Pancreas (tissue), 10 donors: Measurements from ENCODE around the gene SLC27A1. TPM values are rescaled to one million over a fixed set of nuclear protein-coding genes. Genes with fewer than 3 reads are reported as not detected.
A peak's percentile ranks its signal among the peaks of the same experiment; 100 is the strongest.

Experiments used
- ATAC-seq, 4 donors: fragments of 200-7000 bp; cut with Tn5 transposase; one replicate each; pipeline versions ENCODE4 v1.8.0 to v1.9.1; 2020; ENCODE audit warnings: mild to moderate bottlenecking in 4 of 4, moderate library complexity in 4 of 4
- DNase-seq, 6 donors: peaks; one replicate each; pipeline ENCODE4 v3.0.0-alpha.2; 2020
- FAIRE-seq: peaks from 2 replicates; lab custom pipeline; 2012; peaks lifted over from hg19 to GRCh38; lab: Jason Lieb, UNC
- H3K27ac ChIP-seq, 4 donors: fragments of 200-600 bp; sonication (generic); 1 replicate in 3 of 4; 2 replicates in 1 of 4; pipeline versions ENCODE4 v1.5.0 to v1.8.0; 2020
- H3K27me3 ChIP-seq, 4 donors: fragments of 200-600 bp; one replicate each; pipeline ENCODE4 v1.8.0; 2021
- H3K36me3 ChIP-seq, 3 donors: fragments of 200-600 bp; sonication (generic) in 1 of 3; one replicate each; pipeline versions ENCODE4 v1.5.0 to v1.8.0; 2020 to 2021
- H3K4me1 ChIP-seq, 3 donors: fragments of 200-600 bp; one replicate each; pipeline ENCODE4 v1.8.0; 2021
- H3K4me3 ChIP-seq, 4 donors: fragments of 200-600 bp; sonication (generic) in 2 of 4; one replicate each; pipeline versions ENCODE4 v1.5.0 to v1.8.0; 2020 to 2021
- H3K9me3 ChIP-seq, 4 donors: fragments of 200-600 bp; one replicate each; pipeline ENCODE4 v1.8.0; 2021
- WGBS, 2 donors: extraction: QIAGEN DNeasy Blood & Tissue Kit; methylation state at CpG; one replicate each; pipeline ENCODE4 v1.1.7; 2013; 5-methylcytosine and 5-hydroxymethylcytosine counted together
- intact Hi-C, 3 donors: fragments of 100-400 bp; cut with DNase I; formaldehyde crosslinking; loops; one replicate each; pipeline versions ENCODE4 v1.11.1 to v1.14.2; 2022
- polyA plus RNA-seq, 2 donors: library from polyadenylated mRNA; stranded (reverse); fragments of 200-250 nt; gene quantifications; one replicate each; pipeline ENCODE4 v1.2.3, GENCODE V29; 2013
- total RNA-seq, 6 donors: library from RNA; stranded (reverse); fragmentation: NEBNext Ultra II Directional in 4 of 6; extraction: Animal tissue kit (Norgen Biotek cat#: 25700) in 4 of 6; gene quantifications; one replicate each; pipeline versions ENCODE4 v1.2.1 to v1.2.4, GENCODE V29; 2021 to 2023
- TF ChIP-seq, protein P1 (sequence below), 4 donors: fragments of 200-600 bp; sonication (generic) in 3 of 4; IDR thresholded peaks; one replicate each; pipeline versions ENCODE4 v1.5.0 to v1.8.0; 2021; ENCODE audit warnings: antibody characterized with exemption in 4 of 4
- donor health status: healthy with polysubstance abuse.
- donor health status: DM: no; HTN: no; CAD: no; lungs with moderate emphysema.
- donor health status: DM: no; HTN: no; CAD: no.
- donor health status: control.
- donor health status: control.
- donor health status: Bipolar disorder and iron deficiency.
- donor health status: DM: yes; HTN: yes; CAD: no.
- donor health status: DM: no; HTN: no; CAD: no.
- donor health status: DM: no; HTN: no; CAD: no.
- donor health status: DM: yes; HTN: yes; CAD: no.

The SLC27A1 gene
- 10 to 100 TPM in 3 of 6 donors, 1 to 10 TPM in 3; 9.4 to 18.1 (median 10.2) TPM for total RNA-seq
- 10 to 100 TPM; 31.4 to 37.1 TPM for polyA plus RNA-seq

DNA sequence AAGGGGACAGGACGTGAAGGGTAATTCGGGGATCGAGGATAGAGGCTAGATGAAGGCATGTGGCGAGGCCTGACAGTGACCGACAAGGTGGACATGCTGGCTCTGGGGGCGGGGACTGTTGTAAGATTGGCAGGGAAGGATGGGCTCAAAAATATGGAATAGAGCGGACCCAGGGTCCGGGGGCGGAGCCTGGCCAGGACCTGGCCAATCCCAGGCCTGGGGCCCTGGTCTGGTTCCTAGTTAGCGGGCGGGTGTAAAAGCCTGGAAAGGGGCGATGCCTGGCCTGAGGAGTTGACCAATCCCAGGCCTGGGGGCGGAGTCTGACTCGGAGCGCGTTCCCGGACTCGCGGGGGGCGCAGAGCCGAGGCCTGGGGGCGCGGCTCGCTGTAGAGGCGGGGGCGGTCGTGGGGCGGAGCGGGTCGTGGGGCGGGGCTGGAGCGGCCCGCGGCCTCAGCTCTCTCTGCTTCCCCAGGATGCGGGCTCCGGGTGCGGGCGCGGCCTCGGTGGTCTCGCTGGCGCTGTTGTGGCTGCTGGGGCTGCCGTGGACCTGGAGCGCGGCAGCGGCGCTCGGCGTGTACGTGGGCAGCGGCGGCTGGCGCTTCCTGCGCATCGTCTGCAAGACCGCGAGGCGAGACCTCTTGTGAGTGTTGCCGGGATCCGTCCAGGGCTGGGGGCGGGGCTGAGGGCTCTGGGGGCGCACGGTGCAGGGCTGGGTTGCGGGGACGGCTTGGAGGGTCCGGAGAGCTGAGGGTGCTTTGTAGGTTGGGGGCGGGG lies at the start of gene SLC27A1:
TSS of gene SLC27A1 (plus strand) at position 457 of the 774 bp plus-strand sequence. CDS start at position 474, 17 bp downstream.
- intact Hi-C loops: no loop called here
- 0% methylated on average over 52 to 67 of the region's 67 CpGs for WGBS, 2 donors
- peak within 1 kb of the TSS; percentile 52 to 90 (median 84) for H3K27ac ChIP-seq
- no peaks in the 10 kb centered on the region for H3K36me3 ChIP-seq
- FAIRE-seq (peak; percentile 89), DNase-seq (peak; percentile 95 to 99 (median 98)), ATAC-seq (peak; percentile 84 to 90 (median 86))
- H3K4me1 ChIP-seq: peaks cover 0 to 12% (median 0%) of the 10 kb centered on the region in 3 donors
- H3K9me3 ChIP-seq: no peaks in the 10 kb centered on the region
- H3K4me3 ChIP-seq: peak within 1 kb of the TSS; percentile 70 to 88 (median 78)
- no peaks in the 10 kb centered on the region for H3K27me3 ChIP-seq
- TF ChIP-seq, protein P1, sequence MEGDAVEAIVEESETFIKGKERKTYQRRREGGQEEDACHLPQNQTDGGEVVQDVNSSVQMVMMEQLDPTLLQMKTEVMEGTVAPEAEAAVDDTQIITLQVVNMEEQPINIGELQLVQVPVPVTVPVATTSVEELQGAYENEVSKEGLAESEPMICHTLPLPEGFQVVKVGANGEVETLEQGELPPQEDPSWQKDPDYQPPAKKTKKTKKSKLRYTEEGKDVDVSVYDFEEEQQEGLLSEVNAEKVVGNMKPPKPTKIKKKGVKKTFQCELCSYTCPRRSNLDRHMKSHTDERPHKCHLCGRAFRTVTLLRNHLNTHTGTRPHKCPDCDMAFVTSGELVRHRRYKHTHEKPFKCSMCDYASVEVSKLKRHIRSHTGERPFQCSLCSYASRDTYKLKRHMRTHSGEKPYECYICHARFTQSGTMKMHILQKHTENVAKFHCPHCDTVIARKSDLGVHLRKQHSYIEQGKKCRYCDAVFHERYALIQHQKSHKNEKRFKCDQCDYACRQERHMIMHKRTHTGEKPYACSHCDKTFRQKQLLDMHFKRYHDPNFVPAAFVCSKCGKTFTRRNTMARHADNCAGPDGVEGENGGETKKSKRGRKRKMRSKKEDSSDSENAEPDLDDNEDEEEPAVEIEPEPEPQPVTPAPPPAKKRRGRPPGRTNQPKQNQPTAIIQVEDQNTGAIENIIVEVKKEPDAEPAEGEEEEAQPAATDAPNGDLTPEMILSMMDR (IDR thresholded peaks at IDR 0.05): no peak

DNA sequence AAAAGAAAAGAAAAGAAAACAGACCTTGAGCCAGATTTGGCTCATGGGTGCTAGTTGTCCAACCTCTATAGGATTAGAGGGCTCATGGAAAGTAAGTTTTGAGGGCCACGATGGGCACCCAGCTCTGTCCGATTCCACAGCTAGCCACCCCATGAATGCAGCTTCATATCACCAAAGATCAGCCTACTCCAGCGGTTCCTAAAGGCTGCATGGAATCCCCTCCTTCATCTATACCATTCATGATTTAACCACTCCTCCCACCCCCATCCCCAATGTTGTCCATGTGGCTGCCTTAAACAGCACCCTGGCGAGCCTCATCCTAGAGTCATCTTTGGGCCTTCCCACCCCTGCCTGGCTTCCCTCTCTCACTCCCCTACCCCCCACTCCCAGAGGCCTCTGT lies 48.4 kb upstream of the SLC27A1 start:
- WGBS, 2 donors: 97% methylated on average over 4 of the region's 4 CpGs
- Histone ChIP-seq H3K9me3 (no peaks in the 10 kb centered on the region), H3K4me1 (peaks cover 0 to 5% (median 0%) of the 10 kb centered on the region in 3 donors), H3K27ac (no peak overlapping the region), H3K36me3 (peaks cover 0 to 3% (median 0%) of the 10 kb centered on the region in 3 donors), H3K4me3 (no peak overlapping the region), H3K27me3 (no peaks in the 10 kb centered on the region)
- TF ChIP-seq, protein P1 (IDR thresholded peaks at IDR 0.05): no peak
- ATAC-seq: no peak
- FAIRE-seq: no peak
- intact Hi-C loops: no loop called here
- DNase-seq: no peak

DNA sequence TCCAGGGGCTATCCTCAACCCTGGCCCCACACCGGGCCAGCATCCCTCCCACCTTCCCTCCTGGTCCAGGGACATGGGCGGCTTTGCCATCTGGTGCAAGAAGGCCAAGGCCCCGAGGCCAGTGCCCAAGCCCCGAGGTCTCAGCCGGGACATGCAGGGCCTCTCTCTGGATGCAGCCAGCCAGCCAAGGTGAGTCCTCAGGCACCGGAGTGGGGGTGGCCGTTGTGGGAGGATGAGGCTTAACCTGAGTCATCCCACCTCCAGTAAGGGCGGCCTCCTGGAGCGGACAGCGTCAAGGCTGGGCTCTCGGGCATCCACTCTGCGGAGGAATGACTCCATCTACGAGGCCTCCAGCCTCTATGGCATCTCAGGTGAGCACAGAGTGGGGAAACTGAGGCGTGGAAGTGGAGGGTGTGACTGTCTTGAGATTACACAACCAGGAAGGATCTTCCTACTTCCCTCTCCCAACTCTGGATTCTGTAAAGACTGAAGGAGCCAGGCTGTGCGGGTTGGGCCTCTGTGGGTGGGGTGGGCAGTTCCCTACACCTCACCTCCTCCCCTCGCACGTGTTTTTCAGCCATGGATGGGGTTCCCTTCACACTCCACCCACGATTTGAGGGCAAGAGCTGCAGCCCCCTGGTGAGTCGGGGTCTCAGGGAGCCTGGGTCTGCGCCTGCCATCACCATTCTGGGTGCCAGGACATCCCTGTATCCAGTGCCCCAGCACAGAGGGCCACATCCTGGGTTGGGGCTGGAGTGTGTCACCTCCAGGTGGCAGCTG lies 46.7 kb upstream of the SLC27A1 start:
- no peak for ATAC-seq
- H3K4me3 ChIP-seq: no peak overlapping the region
- DNase-seq: peak in 1 of 6 donors; percentile 76
- H3K36me3 ChIP-seq: peaks cover 0 to 3% (median 0%) of the 10 kb centered on the region in 3 donors
- intact Hi-C loops: no loop called here
- H3K27me3 ChIP-seq: no peaks in the 10 kb centered on the region
- H3K27ac ChIP-seq: no peak overlapping the region
- 92 to 95% methylated on average over 20 of the region's 20 CpGs for WGBS, 2 donors
- no peak for FAIRE-seq
- H3K4me1 ChIP-seq: peaks cover 0 to 5% (median 0%) of the 10 kb centered on the region in 3 donors
- no peaks in the 10 kb centered on the region for H3K9me3 ChIP-seq
- TF ChIP-seq, protein P1 (IDR thresholded peaks at IDR 0.05): no peak

DNA sequence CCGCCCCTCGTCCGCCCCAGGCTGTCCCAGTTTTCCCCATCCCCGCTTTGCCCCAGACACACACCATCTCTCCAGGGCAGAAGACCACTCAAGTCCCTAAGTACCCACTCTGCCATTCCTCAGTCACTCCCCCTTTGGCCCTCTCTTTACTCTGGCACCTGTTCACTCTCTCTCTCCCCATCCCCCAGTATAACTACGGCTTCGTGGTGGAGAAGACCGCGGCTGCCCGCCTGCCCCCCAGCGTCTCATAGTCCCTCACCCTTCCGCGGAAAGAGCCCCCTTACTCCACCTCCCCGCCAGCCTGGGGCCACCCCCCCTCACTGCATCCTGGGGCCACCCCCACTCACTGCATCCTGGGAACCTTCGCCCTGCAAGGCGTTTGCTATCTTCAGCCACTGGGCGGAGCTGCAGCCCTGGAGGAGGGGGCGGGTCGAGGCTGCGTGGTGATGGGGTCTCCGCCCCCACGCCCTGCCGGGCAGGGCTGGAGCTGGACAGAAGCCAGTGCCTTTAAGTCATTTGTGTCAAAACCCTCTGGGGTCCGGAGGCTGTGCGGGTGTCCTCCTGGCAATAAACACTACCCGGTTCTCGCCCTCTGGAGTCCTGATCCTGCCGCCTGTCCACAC lies 45.5 kb upstream of the SLC27A1 start:
- Histone ChIP-seq H3K4me3 (no peak overlapping the region), H3K9me3 (no peaks in the 10 kb centered on the region), H3K27ac (no peak overlapping the region), H3K36me3 (peaks cover 0 to 3% (median 0%) of the 10 kb centered on the region in 3 donors), H3K4me1 (no peaks in the 10 kb centered on the region), H3K27me3 (no peaks in the 10 kb centered on the region)
- intact Hi-C loops: no loop called here
- peak in 2 of 4 donors; percentile 17 to 32 for ATAC-seq
- peak in 1 of 6 donors; percentile 39 for DNase-seq
- 37 to 47% methylated on average over 24 to 27 of the region's 27 CpGs for WGBS, 2 donors
- TF ChIP-seq, protein P1 (IDR thresholded peaks at IDR 0.05): no peak
- FAIRE-seq: no peak
